Stimulated activated CD8-positive, alpha-beta memory T cell treated with anti-CD3 and anti-CD28 coated beads, Interleukin-4, amount 100 ng/mL, for 24 hours (primary cell): ENCODE measurements around the gene NHS.

Experiments
- DNase-seq: peaks from one replicate; pipeline ENCODE4 v3.0.0-alpha.2; 2020; ENCODE audit warnings: low read depth

NHS gene

DNA sequence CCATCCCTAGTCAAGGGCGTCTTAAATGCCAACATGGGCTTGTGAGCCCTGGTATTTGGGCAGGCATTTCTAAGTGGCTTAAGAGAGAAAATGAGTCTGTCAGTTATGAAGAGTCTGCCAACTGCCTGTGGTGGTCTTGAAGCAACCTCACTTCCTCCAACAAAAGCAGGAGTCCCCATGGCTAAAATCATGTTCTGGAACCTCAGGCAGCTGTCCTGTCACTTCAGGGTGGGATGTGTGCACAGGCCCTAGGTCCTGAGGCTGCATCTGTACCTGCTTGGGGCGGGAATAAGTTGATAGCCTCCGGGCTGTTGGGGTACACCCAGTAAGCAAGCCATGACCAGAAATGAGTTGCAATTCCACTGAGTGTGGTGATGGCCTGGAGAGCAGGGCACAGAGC, 247.3 kb downstream of the NHS start:
- no peak for DNase-seq

DNA sequence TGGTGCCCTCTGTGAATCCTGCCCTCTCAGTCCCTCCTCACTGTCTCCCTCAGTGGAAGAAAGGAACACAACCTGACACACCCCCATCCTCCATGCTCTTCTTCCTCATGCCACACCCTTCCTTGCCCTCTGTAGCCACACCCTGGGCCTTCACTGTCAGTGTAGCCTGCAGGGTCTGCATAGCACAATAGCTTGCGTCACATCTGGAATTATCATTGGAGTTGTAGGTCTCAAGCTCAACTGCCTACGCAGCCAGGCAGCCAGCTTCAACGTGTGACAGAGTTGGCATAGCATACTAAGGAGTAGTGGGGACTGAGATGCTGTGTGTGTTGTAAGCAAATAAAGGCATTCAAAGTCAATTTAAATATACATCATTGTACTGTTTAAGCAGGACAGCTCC, 248.8 kb downstream of the NHS start:
- DNase-seq, result no peak

DNA sequence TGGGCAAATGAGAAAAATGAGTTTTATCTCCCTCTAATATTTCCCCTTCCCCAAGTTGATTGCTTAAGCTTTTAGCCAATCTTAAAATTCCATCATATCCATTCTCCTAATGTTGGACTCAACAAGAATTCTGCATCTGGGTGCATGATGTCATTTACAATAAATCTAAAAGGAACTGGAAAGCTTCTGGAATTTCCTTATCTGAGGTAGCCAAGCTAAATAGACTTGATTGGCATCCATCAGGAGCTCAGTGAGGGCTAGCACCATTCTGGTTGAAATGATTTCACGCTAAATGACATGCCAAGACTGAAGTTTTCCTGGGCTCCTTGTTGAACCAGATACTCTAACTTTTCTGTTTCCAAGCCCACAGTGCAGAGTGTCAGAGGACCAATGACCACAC, 252.0 kb downstream of the NHS start:
- no peak for DNase-seq

DNA sequence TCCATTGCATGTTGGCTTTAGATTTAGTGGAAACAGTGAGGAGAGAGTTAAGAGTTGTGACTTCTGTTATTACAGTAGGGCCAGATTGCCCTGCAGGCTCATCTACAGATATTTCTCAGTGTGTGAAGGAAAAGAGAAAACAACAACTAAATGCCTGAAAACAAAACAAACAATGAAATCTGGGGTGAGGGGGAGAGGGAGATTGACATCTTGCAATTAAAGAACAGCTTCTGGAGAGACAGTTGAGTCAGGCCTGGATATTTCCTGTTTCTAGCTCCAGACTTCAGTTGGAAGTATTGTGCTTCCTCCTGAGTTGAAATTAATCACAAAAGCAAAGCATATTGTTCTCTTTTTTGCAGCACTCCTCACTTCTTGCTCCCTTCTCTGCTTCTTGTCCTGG, 254.0 kb downstream of the NHS start:
- DNase-seq, result no peak

DNA sequence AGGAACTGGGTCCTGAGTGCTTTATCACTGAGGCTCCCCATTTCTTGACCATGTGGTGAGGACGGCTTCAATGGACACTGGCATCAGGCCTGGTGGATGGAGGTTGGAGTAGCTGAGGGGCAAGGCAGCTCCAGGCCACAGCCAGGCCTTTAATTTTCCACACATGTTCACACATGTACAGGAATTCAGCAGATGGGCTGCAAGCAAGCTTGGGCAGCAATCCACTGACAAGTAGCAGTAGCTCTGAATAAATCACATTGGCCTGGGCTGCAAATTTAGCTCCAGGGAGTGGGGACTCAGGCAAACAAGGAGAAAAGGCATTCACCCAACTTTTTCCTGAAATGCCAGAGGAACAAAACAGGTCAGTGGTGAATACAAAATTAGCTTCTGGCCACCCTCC, 254.5 kb downstream of the NHS start:
- no peak for DNase-seq

DNA sequence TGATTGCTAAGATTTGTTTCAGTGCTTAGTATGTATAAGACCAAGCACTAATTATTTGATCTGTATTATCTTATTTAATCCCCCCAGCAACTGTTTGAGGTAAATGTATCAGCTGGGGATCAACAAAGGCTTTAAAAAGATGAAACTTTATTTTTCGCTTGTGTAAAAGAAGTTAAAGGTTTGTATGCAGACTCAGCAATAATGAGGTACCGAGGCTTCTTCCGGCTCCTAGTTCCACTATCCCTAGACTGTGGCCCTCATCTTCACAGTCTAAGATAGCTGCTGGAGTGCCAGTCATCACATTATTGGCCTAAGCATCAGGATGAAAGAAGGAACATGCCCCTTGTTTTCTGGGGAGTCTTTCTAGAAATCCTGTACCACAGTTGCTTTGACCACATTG, 256.6 kb downstream of the NHS start:
- DNase-seq, result no peak

DNA sequence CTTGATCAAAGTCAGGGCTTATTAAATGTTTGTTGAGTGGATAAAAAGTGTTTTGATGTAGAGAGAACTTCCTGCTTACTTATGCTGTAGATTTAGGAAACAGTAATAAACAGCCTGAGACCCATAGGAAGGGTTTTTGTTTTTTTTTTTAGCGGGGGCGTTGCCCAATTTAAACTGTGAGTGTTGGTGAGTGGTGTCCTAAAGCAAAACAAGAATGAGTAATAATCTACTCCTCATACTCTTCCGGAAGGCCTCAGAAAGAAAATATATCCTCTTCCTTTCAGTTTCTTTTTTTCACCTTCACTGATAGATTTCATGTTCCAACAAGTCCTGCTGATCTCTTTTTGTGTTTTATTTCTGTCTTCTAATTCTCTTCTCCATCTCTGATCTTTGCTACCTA, 257.9 kb downstream of the NHS start:
- DNase-seq, result no peak

DNA sequence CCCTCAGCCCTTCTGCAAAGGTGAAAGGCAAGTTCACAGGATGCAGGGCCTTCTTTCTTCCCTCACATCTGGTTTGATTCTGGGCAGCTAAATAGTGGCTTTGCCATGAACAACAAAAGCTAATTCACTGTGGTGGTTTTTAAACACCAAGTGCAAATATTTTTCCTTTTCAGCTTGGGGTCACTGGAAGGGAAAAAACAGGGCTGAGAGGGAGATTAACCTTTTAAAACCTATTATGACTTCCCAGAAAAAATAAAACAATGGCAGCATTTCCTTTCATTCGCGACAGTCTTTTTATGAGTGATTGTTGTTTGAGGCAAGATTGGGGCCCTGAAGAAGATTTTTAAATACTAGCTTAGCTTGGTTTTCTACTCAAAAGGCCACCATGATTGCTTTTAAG, 258.5 kb downstream of the NHS start:
- DNase-seq, result no peak

DNA sequence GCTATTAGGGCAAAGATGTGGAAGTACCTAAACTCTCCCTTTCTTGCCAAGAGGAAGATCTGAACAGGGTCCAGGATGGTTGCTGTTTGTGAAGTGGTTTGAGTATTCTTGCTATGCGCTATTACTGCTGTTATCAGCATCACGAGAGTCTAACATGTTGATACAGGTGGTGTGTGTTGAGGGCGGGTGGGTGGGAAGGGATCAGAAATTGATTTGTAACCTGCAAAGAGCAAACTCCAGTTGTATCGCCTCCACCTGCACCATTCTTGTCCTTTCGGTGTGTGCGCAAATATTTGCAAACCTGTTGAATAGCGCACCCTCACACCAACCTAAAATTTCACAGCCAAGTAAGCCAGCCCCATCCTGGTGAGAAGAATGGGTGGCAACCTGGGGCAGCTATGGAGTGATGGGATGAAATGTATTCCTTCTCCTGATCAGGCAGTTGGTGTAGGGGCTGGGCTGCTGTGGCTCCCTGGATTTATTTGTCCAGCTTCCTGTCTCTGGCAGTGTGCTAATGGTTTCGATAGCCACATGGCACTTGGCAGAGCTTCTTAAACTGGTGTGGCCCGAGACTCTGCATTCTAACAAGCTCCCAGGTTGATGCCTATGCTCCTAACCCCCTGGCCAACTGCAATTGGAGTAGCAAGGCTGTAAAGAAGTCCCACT, 259.7 kb downstream of the NHS start:
- no peak for DNase-seq

DNA sequence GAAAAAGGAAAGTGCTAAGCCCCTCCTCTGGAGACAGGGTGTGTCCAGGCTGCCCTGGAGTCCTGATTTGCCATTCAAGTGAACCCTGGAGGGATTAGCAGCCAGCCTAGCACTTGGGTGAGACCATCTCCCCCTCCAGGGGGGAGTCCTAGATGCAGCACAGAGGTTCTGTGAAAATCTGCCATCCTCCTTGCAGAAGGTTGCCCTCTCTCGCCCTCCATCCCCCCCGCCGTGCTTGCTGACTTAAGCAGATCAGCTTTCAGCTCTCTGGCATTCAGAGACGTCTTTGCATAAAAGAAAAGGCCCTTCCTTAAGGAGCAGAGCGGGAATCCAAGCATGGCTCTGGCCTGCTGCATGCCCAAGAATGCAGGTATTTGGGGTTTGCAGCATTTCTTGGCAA, 260.2 kb downstream of the NHS start:
- no peak for DNase-seq

DNA sequence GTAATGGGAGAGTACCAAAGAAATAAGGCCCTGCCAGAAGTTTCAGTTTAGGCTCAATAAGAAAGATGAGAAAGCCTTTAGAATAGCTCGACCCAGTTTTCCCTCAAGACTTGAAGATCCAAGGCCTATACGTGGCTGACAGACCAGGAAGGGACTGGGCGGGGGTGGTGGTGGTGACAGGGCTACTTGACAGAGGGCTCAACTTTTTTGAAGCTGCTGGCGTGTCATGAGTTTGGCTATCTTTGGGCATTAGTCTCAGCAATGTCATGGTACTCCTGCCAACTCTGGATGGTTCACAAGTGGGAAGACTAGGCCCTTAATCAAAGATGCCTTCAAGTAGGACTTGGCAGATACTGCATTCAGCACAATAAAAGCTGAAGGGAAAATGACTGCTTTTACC, 262.2 kb downstream of the NHS start:
- DNase-seq, result no peak

DNA sequence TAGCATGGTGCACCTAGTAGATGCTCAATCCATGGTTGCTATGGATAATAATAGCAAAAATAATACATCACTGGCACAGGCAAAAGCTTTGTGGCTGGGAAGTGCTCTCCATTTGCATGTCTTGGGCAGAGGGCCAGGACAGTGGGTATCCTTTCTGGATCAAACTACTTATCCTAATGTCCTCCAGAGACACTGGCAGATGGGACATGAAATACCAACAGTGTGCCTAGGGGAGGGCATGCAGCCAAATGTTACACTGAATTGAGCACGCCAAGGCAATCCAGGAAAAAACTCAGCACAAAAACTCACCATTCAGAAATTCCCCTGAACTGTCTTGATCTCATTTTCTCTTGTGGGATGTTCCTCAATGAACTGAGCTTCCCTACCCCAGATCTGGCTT, 263.7 kb downstream of the NHS start:
- no peak for DNase-seq

DNA sequence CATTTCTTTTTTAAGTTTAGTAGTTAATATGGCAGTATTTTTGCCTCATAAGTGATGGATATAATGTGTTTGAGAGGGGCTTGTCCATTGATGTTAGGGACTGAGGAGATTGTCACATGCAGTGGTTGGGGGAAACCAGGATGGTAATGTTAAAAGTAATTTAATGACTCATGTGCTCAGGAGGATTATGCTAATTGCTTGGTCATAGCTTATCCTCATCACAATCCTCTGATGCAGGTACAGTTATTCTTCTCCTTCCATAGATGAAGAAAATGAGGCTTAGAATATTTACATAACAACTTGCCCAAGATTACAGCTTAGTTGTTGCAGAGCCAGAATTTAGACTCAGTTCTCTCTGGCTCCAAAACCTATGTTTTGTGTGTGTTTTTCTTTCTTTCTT, 267.9 kb downstream of the NHS start:
- DNase-seq, result no peak

DNA sequence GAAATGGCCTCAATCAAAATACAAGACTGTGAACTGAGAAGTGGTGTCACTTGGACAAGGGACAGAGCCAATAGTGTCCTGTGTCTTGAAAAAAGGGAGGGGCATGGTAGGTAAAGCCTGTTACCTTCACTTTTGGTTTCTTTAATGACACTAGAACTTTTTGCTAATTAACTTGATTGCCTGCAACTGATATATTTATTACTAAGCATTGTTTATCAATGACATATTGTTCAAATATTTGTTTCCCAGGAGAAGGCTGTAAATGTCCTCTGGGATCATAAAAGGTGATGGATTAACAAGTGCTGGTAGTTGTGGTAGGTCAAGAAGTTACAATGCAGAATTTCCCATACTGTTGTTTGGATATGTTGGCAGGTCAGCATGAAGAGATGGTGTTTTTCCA, 268.5 kb downstream of the NHS start:
- no peak for DNase-seq

DNA sequence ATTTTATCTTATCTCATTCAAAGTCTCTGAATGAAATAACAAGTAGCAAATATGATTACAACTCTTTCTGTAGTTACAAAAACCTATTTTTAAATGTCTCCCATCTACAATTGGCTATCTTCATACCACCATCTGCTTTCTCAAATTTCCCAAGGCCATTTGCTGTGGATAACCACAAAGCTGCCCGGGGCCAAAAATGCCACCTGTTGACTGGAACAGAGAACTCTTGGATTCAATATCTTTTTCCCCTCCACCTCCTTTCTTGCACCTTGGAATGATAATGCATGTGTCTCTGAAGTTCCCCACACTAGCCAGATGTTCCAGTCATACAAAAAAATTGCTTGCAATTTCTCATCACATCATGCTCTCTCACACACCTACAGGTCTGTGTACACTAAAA, 269.0 kb downstream of the NHS start:
- no peak for DNase-seq

DNA sequence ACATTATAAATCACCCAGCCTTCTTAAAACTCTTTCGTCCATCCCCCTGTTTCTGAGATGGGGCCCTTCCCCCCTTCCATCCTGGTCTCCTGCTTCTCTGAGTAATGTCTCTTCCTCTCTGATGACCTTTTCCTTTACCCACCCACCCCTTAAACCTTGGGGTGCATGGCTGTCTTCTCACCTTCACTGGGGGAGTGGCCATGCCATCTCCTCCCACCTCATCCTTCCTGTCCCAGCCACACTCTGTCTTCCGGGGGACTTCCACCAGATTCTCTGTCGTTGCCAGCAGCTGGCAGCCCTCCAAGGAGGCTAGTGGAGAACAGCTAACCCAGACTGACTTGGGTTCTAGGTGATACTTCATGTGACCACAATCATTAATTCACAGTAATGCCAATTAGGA, 279.1 kb downstream of the NHS start:
- DNase-seq, result peak; percentile 26

DNA sequence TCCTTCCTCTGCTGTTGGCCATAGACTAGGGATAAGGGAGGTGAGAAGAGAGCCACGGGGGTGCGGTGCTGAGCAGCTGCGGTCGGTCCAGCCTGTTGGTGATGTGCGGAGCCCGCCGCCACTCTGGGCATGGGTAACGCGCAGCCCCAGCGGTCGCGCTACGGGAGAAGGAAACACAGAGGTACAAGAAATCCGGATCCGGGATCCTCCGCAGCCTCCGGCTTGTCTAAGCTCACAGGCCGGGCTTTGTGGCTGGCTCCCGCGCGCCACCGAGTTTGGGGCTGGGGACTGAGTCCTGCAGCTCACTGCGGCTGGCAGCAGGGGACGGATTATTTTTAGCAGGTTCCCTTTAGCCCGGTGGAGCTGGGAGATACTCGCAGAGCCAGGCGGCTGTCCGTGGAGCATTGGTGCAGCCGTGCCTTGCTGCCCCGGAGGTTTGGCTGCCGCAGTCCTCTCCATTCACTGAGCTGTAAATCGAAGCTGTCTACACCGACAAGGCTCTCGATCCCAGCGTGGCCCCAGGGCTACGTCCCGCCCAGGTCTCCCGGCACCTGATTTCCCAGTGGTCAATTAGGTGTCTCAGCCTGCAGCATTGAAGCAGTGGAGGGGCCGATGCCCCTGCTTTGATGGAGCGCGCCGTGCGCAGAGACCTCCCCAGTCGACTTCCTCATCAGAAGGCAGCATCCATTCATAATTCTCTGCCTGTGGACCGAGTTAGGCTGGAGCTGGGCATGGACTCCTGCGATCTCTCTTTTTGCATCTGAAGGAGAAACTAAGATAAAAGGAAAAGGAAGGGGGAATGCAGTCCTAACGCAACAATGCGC, 280.4 kb downstream of the NHS start:
- DNase-seq, result no peak

DNA sequence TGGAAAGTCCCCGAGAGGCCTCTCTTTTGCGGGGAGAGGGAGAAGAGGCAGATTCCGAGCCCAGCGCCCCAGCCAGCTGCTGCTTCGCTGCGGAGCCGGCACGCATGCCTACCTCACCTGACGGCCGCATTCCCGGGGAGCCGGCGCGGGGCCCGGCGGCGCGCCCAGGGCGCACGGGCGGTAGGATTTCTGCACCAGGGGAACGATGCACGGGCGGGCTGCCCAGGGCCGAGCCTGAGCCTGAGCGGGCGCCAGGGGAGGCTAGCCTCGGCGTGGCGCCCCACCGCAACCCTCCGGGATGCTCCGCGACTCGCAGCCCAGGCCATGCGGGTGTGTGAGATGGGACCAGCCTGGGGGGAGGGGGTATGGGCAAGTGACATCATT, 281.0 kb downstream of the NHS start:
- no peak for DNase-seq

DNA sequence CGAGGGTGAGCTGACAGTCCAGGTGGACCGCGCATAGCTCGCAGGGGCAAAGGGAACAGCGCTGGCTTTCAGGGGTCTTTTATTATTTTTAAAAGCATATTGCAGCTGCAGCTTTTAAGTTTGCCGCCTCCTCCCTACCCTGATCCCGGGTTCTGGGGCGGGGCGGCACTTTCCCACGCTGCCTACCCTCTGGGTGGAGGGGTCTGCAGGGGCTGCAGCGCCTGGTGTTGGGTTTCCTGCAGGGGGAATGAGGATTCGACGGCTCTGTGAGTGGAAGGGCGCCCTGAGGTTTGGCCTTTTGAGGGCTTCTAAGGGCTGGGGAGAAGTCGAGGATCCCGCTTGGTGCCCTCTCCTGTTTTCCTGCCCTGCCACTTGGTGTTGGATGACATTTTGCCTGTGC, 281.6 kb downstream of the NHS start:
- DNase-seq, result no peak

DNA sequence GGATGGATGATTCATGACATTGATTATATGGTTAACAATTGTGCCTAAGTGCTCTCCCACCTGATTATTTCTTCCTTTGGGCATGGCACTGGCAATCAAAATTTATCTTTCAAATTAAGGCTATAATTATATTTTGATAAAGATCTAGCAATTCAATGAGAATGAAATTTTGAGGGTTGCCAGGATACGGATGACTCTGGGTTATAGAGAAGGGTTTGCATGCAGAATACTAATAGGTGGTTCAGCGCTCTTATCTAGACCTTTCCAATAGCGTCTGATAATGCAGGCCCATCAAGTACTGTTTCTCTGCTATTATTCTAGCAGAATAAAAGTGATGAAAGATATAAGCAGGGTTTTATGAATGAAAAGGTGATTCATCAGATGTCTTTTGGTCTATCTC, 287.4 kb downstream of the NHS start:
- no peak for DNase-seq

DNA sequence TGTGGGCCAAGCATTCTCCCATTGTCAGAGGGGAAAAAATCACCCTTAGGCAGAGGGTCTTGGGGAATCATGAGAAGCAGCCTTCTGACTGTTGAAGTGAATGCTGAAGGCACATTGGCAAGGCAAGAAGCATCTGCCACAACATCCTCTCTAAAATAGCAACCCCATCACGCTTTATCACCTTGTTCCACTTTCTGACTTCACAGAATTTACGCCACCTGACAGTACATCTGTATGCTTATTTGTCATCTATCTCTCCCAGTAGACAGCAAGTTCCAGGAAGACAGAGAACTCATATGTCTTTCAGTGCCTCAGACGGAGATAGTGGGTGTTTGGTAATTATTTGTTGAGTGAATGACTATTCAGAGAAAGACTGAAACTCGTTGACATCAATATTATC, 293.9 kb downstream of the NHS start:
- no peak for DNase-seq

DNA sequence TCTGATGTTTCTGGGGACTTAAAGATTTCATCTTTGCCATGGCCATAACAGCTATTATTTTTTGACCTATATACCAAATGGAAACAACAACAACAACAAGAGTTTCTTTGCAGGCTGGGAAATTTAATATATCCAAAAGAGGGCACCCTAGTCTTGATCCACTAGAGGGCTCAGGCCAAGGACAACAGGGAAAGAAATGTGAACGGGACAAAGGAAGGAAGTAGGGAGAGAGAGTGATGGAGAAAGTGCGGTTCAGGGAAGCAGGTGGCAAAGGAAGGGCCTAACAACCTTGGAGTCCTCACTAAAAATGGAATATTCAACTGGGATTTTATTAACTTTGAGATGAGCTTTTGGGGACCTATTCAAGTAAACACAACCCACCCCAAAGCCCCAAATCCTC, 294.5 kb downstream of the NHS start:
- DNase-seq, result no peak

DNA sequence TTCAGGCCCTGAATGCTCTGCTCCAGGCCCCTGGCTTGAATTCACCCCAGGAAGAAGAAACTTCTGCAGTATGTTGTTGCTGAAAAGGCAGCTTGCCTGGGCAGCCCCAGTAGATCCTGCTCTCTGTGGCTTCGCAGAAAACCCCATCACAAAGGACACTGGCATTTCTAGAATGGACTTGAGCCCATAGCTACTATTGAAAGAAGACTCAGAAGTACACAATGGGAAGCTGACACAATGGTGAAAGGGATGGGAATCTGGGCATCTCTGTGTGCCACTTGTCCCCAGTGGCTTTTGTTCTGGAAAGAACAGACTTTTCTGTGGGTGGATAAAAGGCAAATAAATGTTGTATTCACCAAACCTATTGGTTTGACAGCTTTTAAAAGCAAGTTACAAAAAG, 294.9 kb downstream of the NHS start:
- no peak for DNase-seq

DNA sequence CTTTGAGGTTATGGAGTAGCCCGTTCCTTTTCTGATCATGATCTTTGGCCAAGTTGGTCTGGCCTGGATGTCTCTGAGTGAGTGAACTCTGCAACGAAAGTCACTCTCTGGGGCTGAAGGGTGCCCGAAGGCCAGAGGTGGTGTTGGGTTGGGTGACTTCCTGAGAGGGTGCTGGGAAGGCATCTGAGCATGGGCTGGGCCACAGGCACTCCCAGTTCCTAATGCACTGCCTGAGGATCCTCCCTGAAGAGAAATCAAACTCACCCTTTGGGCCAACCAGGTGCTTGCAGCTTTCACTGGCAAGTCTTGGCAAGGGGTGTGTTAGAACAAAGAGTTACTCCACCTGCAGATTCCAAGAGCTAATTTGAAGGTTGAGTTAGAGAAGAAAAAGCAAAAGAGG, 295.9 kb downstream of the NHS start:
- DNase-seq, result no peak
